CD14-positive monocyte (primary cell): ENCODE results near the gene TEAD2. TPM values are rescaled to one million over a fixed set of nuclear protein-coding genes. Genes with fewer than 3 reads are reported as not detected.

Experiments used
- DNase-seq, 3 donors: peaks; one replicate each; pipeline ENCODE4 v3.0.0-alpha.2; 2011 to 2022
- H2AFZ ChIP-seq: 2 replicates; pipeline ENCODE4 v1.6.0; 2012; ENCODE audit warnings: mild to moderate bottlenecking, low read depth, low read length, inconsistent platforms; ENCODE audit not compliant: insufficient read depth, poor library complexity, severe bottlenecking
- H3K27ac ChIP-seq, 2 donors: 1 replicate in 1 of 2; 2 replicates in 1 of 2; pipeline ENCODE4 v1.5.1; 2012 to 2013; ENCODE audit warnings: low read length in 2 of 2, control low read depth in 1 of 2, inconsistent platforms in 1 of 2, low read depth in 1 of 2, mild to moderate bottlenecking in 1 of 2
- H3K27me3 ChIP-seq, 2 donors: one replicate each; pipeline versions ENCODE4 v1.6.0 to v1.6.1; 2011 to 2013; ENCODE audit warnings: low read length in 2 of 2; ENCODE audit not compliant: control insufficient read depth in 2 of 2, insufficient read depth in 2 of 2
- H3K36me3 ChIP-seq, 2 donors: replicated peaks in 1 of 2; 1 replicate in 1 of 2; 2 replicates in 1 of 2; pipeline versions ENCODE4 v1.5.1 to v1.6.1; 2012 to 2013; ENCODE audit warnings: low read length in 2 of 2, control low read depth in 1 of 2, inconsistent platforms in 1 of 2, mild to moderate bottlenecking in 1 of 2; ENCODE audit not compliant: insufficient read depth in 2 of 2, control insufficient read depth in 1 of 2
- H3K4me1 ChIP-seq, 2 donors: 1 replicate in 1 of 2; 2 replicates in 1 of 2; pipeline versions ENCODE4 v1.5.1 to v1.6.1; 2012 to 2013; ENCODE audit warnings: low read length in 2 of 2, control low read depth in 1 of 2, inconsistent platforms in 1 of 2, mild to moderate bottlenecking in 1 of 2, moderate library complexity in 1 of 2; ENCODE audit not compliant: insufficient read depth in 2 of 2, control insufficient read depth in 1 of 2
- H3K4me2 ChIP-seq: replicated peaks from 2 replicates; pipeline ENCODE3; 2012; ENCODE audit warnings: low read length, moderate library complexity, mild to moderate bottlenecking; ENCODE audit not compliant: poor library complexity, severe bottlenecking; ENCODE audit errors: extremely low read depth
- H3K4me3 ChIP-seq, 3 experiments: fragments of 200-600 bp in 1 of 3; sonication (generic) in 1 of 3; replicated peaks in 1 of 3; 1 replicate in 2 of 3; 2 replicates in 1 of 3; pipeline ENCODE4 v1.5.1; 2011 to 2013; ENCODE audit warnings: low read length in 3 of 3, mild to moderate bottlenecking in 3 of 3, control low read depth in 2 of 3, low read depth in 2 of 3, inconsistent platforms in 1 of 3, moderate library complexity in 1 of 3
- H3K79me2 ChIP-seq: 2 replicates; pipeline ENCODE4 v1.6.0; 2012; ENCODE audit warnings: mild to moderate bottlenecking, control low read depth, inconsistent platforms, low read length, moderate library complexity; ENCODE audit not compliant: insufficient read depth
- H3K9ac ChIP-seq: 2 replicates; pipeline ENCODE4 v1.6.0; 2017; ENCODE audit warnings: low read length, mild to moderate bottlenecking; ENCODE audit not compliant: insufficient read depth, poor library complexity, severe bottlenecking
- H3K9me3 ChIP-seq, 2 donors: replicated peaks in 1 of 2; 1 replicate in 1 of 2; 2 replicates in 1 of 2; pipeline versions ENCODE4 v1.5.1 to v1.6.1; 2012 to 2013; ENCODE audit warnings: low read length in 2 of 2, control low read depth in 1 of 2; ENCODE audit not compliant: control insufficient read depth in 1 of 2, insufficient read depth in 1 of 2
- H4K20me1 ChIP-seq: 2 replicates; pipeline ENCODE4 v1.6.0; 2012; ENCODE audit warnings: mild to moderate bottlenecking, low read length, control low read depth, moderate library complexity; ENCODE audit not compliant: insufficient read depth
- H3K27ac Mint-ChIP-seq, 7 donors: one replicate each; pipeline ENCODE4 v1.8.0; 2020; ENCODE audit warnings: mild to moderate bottlenecking in 7 of 7, mixed read lengths in 7 of 7, moderate library complexity in 6 of 7, inconsistent platforms in 2 of 7
- H3K27me3 Mint-ChIP-seq, 3 donors: one replicate each; pipeline ENCODE4 v1.8.0; 2021 to 2022; ENCODE audit warnings: low read depth in 3 of 3, mild to moderate bottlenecking in 3 of 3, mixed read lengths in 3 of 3, moderate library complexity in 3 of 3, inconsistent platforms in 1 of 3
- H3K36me3 Mint-ChIP-seq, 2 donors: one replicate each; pipeline ENCODE4 v1.8.0; 2020; ENCODE audit warnings: mixed read lengths in 2 of 2, inconsistent platforms in 1 of 2, mild to moderate bottlenecking in 1 of 2
- H3K4me1 Mint-ChIP-seq: one replicate; pipeline ENCODE4 v1.8.0; 2020; ENCODE audit warnings: mild to moderate bottlenecking, mixed read lengths
- H3K4me3 Mint-ChIP-seq, 2 donors: one replicate each; pipeline ENCODE4 v1.8.0; 2020; ENCODE audit warnings: mild to moderate bottlenecking in 2 of 2, mixed read lengths in 2 of 2, moderate library complexity in 1 of 2
- H3K9me3 Mint-ChIP-seq, 7 donors: one replicate each; pipeline ENCODE4 v1.8.0; 2020 to 2022; ENCODE audit warnings: mixed read lengths in 7 of 7, mild to moderate bottlenecking in 6 of 7, moderate library complexity in 6 of 7, inconsistent platforms in 2 of 7
- CTCF ChIP-seq: fragments of 200-600 bp; IDR thresholded peaks from one replicate; pipeline ENCODE4 v1.8.0; 2022; ENCODE audit warnings: antibody characterized with exemption, mild to moderate bottlenecking
- WGBS: methylation state at CpG from one replicate; pipeline ENCODE4 v1.1.5; 2013; ENCODE audit warnings: missing lambda C conversion rate; ENCODE audit not compliant: insufficient coverage; 5-methylcytosine and 5-hydroxymethylcytosine counted together
- intact Hi-C, 2 donors: fragments of 100-400 bp; cut with micrococcal nuclease; formaldehyde crosslinking; loops; one replicate each; pipeline versions ENCODE4 v1.15.0 to v1.15.1; 2023
- polyA plus RNA-seq, 3 donors: library from polyadenylated mRNA; depleted of rRNA in 1 of 3; unstranded in 2 of 3; stranded (reverse) in 1 of 3; fragments of 300-500 nt in 2 of 3; fragments of >200 nt in 1 of 3; fragmentation: Illumina TruSeq in 2 of 3; gene quantifications; 1 replicate in 2 of 3; 2 replicates in 1 of 3; pipeline ENCODE4 v1.2.3, GENCODE V29; 2012 to 2021

Gene TEAD2
- polyA plus RNA-seq, 3 donors, result not detected

- H3K79me2 ChIP-seq, result no peaks in the 10 kb centered on the region
- peaks cover 11 to 39% (median 29%) of the 10 kb centered on the region in 7 donors for H3K9me3 Mint-ChIP-seq
- no peak overlapping the region for H3K27ac ChIP-seq
- H3K36me3 ChIP-seq, result no peaks in the 10 kb centered on the region
- no peak overlapping the region for H3K4me3 ChIP-seq
- peaks cover 12 to 27% of the 10 kb centered on the region in 2 donors for H3K4me1 ChIP-seq
- H3K4me2 ChIP-seq, result no peak overlapping the region
- no peak for DNase-seq
- H3K27ac Mint-ChIP-seq, result no peak overlapping the region
- H3K9ac ChIP-seq, result no peak overlapping the region
- H4K20me1 ChIP-seq, result no peaks in the 10 kb centered on the region
- H3K36me3 Mint-ChIP-seq, result peaks cover 0 to 3% of the 10 kb centered on the region in 2 donors
- peaks cover 10 to 19% (median 10%) of the 10 kb centered on the region in 3 donors for H3K27me3 Mint-ChIP-seq
- intact Hi-C loops, result no loop called here
- peaks cover 6% of the 10 kb centered on the region for H3K4me1 Mint-ChIP-seq
- no peak for TF ChIP-seq CTCF
- H3K27me3 ChIP-seq, result peaks cover 13 to 44% of the 10 kb centered on the region in 2 donors
- peak overlapping the region in 1 of 2 donors; percentile 26 for H3K4me3 Mint-ChIP-seq
- no peak overlapping the region for H2AFZ ChIP-seq
- peaks cover 21 to 33% of the 10 kb centered on the region in 2 donors for H3K9me3 ChIP-seq
These were observed 3.9 kb upstream of the TEAD2 start for GRCh38 chr19:49366110-49366509.

- H3K79me2 ChIP-seq, result no peaks in the 10 kb centered on the region
- peak overlapping the region; percentile 61 for H3K4me2 ChIP-seq
- H3K27ac Mint-ChIP-seq, result peak overlapping the region in 1 of 7 donors; percentile 35
- no peak overlapping the region for H3K27ac ChIP-seq
- intact Hi-C loops, result no loop called here
- 73% methylated on average over 18 of the region's 27 CpGs for WGBS
- no peaks in the 10 kb centered on the region for H4K20me1 ChIP-seq
- peaks cover 14 to 18% of the 10 kb centered on the region in 2 donors for H3K9me3 ChIP-seq
- no peak overlapping the region for H3K4me3 Mint-ChIP-seq
- H3K9me3 Mint-ChIP-seq, result peaks cover 2 to 20% (median 15%) of the 10 kb centered on the region in 7 donors
- peak overlapping the region; percentile 57 for H2AFZ ChIP-seq
- peaks cover 12 to 27% of the 10 kb centered on the region in 2 donors for H3K4me1 ChIP-seq
- H3K4me1 Mint-ChIP-seq, result peaks cover 6% of the 10 kb centered on the region
- no peak overlapping the region for H3K9ac ChIP-seq
- DNase-seq, result no peak
- H3K27me3 ChIP-seq, result peaks cover 18 to 59% of the 10 kb centered on the region in 2 donors
- H3K36me3 ChIP-seq, result no peaks in the 10 kb centered on the region
- TF ChIP-seq CTCF, result no peak
- peak overlapping the region in 1 of 3 experiments; percentile 57 for H3K4me3 ChIP-seq
- no peaks in the 10 kb centered on the region for H3K36me3 Mint-ChIP-seq
- H3K27me3 Mint-ChIP-seq, result peaks cover 10 to 18% (median 11%) of the 10 kb centered on the region in 3 donors
These were observed 2.0 kb upstream of the TEAD2 start for GRCh38 chr19:49364083-49364737.
